Colonic mucosa (tissue), 4 donors: ENCODE results near the gene LRSAM1. TPM values are rescaled to one million over a fixed set of nuclear protein-coding genes. Genes with fewer than 3 reads are reported as not detected.

ENCODE experiments used
- DNase-seq: peaks from one replicate; pipeline ENCODE4 v3.0.0-alpha.2; 2020
- H3K27ac ChIP-seq: fragments of 200-600 bp; one replicate; pipeline ENCODE4 v1.8.0; 2021
- H3K27me3 ChIP-seq: fragments of 200-600 bp; one replicate; pipeline ENCODE4 v1.8.0; 2021
- H3K36me3 ChIP-seq: fragments of 200-600 bp; one replicate; pipeline ENCODE4 v1.8.0; 2021
- H3K4me1 ChIP-seq: fragments of 200-600 bp; one replicate; pipeline ENCODE4 v1.8.0; 2021; ENCODE audit warnings: mild to moderate bottlenecking
- H3K4me3 ChIP-seq: fragments of 200-600 bp; one replicate; pipeline ENCODE4 v1.8.0; 2021
- H3K9ac ChIP-seq, 2 donors: one replicate each; pipeline ENCODE4 v1.7.0; 2013; ENCODE audit warnings: control low read depth in 2 of 2, low read depth in 2 of 2, low read length in 2 of 2
- H3K9me3 ChIP-seq: fragments of 200-600 bp; one replicate; pipeline ENCODE4 v1.8.0; 2021
- intact Hi-C: fragments of 100-400 bp; cut with DNase I; formaldehyde crosslinking; loops from one replicate; pipeline ENCODE4 v1.14.1; 2022
- total RNA-seq, 2 donors: library from RNA; stranded (reverse); fragmentation: NEBNext Ultra II Directional in 1 of 2; extraction: Animal tissue kit (Norgen Biotek cat#: 25700) in 1 of 2; gene quantifications; one replicate each; pipeline ENCODE4 v1.2.1, GENCODE V29; 2021
- TF ChIP-seq, protein P1 (sequence below): fragments of 200-600 bp; IDR thresholded peaks from one replicate; pipeline ENCODE4 v1.8.0; 2022; ENCODE audit warnings: antibody characterized with exemption, mild to moderate bottlenecking
- donor health status: healthy.
- donor health status: DM: no; HTN: no; CAD: no.
- donor health status: DM: no; HTN: no; CAD: no.

LRSAM1 gene
- total RNA-seq, 2 donors from 2014 or later, result 14.7 to 15.6 TPM

GRCh38 chr9:127543221-127543620, 91.9 kb downstream of the LRSAM1 start:
- peaks cover 15% of the 10 kb centered on the region for H3K4me1 ChIP-seq
- H3K27me3 ChIP-seq, result no peaks in the 10 kb centered on the region
- H3K4me3 ChIP-seq, result no peak overlapping the region
- no peak overlapping the region for H3K9ac ChIP-seq
- TF ChIP-seq, protein P1, sequence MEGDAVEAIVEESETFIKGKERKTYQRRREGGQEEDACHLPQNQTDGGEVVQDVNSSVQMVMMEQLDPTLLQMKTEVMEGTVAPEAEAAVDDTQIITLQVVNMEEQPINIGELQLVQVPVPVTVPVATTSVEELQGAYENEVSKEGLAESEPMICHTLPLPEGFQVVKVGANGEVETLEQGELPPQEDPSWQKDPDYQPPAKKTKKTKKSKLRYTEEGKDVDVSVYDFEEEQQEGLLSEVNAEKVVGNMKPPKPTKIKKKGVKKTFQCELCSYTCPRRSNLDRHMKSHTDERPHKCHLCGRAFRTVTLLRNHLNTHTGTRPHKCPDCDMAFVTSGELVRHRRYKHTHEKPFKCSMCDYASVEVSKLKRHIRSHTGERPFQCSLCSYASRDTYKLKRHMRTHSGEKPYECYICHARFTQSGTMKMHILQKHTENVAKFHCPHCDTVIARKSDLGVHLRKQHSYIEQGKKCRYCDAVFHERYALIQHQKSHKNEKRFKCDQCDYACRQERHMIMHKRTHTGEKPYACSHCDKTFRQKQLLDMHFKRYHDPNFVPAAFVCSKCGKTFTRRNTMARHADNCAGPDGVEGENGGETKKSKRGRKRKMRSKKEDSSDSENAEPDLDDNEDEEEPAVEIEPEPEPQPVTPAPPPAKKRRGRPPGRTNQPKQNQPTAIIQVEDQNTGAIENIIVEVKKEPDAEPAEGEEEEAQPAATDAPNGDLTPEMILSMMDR, result no peak
- no peaks in the 10 kb centered on the region for H3K36me3 ChIP-seq
- H3K27ac ChIP-seq, result no peak overlapping the region
- DNase-seq, result no peak
- no peaks in the 10 kb centered on the region for H3K9me3 ChIP-seq
- intact Hi-C loops, result no loop called here

DNA sequence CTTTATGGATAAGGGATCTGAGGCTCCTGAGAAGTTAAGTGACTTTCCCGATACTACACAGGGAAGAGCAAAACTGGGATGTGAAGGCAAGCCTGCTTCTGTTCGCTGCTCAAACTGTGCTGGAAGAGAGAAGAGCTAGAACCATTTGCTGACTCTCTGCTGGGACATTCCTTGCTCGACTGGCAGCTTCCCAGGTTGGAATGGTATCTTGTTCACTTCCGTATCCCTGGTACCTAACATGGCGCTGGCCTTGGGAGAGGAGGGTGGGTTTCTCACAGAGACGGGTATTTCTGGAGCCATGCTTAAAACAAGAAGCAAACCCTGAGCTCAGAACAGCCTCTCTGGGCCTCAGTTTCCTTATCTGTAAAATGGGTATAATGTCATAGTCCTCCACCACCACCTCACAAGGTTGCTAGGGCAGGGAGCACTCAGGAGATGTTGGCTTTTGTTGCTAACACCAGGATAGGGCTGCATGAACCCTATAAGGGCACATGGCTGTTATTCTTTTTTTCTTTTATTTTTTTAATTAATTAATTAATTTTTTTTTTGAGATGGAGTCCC, 92.7 kb downstream of the LRSAM1 start:
- no peak for DNase-seq
- Histone ChIP-seq H3K9me3 (no peaks in the 10 kb centered on the region), H3K36me3 (no peaks in the 10 kb centered on the region), H3K4me1 (peaks cover 16% of the 10 kb centered on the region), H3K9ac (no peak overlapping the region), H3K4me3 (no peak overlapping the region), H3K27me3 (no peaks in the 10 kb centered on the region), H3K27ac (peak overlapping the region; percentile 7)
- intact Hi-C loops, result no loop called here
- TF ChIP-seq, protein P1, result no peak

DNA sequence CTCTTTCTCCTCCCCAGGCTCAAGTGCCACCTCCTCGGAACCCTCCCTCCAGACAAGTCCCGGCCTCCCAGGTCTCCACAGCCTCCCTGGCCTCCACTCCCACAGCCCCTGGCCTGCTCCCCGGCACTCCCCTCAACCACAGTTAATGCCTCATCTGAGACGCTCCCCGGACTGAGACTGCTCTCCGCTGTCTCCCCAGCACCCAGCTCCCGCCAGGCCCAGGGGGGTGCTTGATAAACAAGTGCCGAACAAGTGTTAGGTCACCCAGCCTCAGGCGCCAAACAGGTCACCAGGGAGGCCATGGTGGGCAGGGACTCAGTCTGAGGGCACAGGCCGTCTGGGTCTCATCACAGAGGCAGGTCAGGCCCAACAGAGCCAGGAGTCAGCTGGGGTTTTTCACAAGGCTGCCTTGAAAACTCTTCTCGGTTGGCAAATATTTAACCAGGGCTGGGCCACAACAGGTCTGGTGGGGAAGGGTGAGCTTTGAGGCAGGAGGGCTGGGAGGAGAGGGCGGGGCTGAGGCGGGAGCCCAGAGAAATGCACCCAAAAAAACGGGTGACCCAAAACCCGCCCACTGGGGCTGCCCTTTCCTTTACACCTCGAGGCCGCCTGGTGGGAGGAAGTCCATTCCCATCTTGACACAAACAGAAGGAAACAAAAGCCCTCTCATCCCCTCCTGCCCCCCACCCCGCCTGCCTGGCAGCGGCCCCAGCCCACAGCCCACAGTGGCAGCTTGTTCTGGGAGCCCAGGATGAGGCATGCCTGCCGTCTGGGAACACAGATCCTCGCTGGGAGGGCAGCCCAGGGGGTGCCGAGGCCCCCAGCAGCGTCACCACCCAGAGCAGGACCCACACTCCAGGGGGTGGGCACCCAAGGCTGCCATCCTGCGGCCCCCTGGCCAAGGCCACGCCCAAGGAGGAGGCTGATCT, 94.2 kb downstream of the LRSAM1 start:
- H3K9ac ChIP-seq, result peak overlapping the region; percentile 70 to 73
- H3K36me3 ChIP-seq, result no peaks in the 10 kb centered on the region
- intact Hi-C loops, result no loop called here
- peak; percentile 87 for DNase-seq
- no peak overlapping the region for H3K4me3 ChIP-seq
- H3K27ac ChIP-seq, result peak overlapping the region; percentile 79
- peaks cover 26% of the 10 kb centered on the region for H3K4me1 ChIP-seq
- TF ChIP-seq, protein P1, result no peak
- H3K9me3 ChIP-seq, result no peaks in the 10 kb centered on the region
- no peaks in the 10 kb centered on the region for H3K27me3 ChIP-seq

GRCh38 chr9:127546125-127546832, 95.0 kb downstream of the LRSAM1 start:
- H3K36me3 ChIP-seq, result no peaks in the 10 kb centered on the region
- peak overlapping the region; percentile 17 to 73 for H3K9ac ChIP-seq
- TF ChIP-seq, protein P1, result no peak
- no peaks in the 10 kb centered on the region for H3K9me3 ChIP-seq
- DNase-seq, result no peak
- no peak overlapping the region for H3K4me3 ChIP-seq
- H3K27me3 ChIP-seq, result no peaks in the 10 kb centered on the region
- peaks cover 26% of the 10 kb centered on the region for H3K4me1 ChIP-seq
- intact Hi-C loops, result no loop called here
- peak overlapping the region; percentile 79 for H3K27ac ChIP-seq

DNA sequence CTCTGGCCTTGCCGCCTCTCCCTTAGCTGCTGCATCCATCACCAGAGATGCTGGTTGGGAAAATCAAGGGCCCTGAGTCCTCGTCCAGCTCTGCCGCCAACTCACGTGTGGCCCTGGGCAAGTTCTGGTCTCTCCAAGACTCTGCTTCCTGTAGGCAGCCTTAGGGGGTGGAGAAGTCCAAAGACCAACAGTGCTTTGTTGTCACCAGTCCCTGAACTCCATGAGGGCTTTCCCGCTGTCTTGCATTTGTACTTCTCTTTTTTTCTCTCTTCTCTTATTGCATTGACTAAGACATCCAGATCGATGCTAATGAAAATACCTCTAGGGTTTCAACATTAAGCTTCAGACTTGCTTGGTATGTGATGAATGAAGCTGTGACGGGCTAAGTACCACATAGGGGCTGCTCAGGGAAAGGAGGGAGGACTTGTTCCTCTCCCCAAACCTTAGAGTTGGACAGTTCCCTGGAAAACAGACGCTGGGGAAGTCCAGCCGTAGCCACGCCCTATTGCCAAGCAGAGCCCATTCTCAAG, 97.1 kb downstream of the LRSAM1 start:
- Histone ChIP-seq H3K36me3 (no peaks in the 10 kb centered on the region), H3K9ac (no peak overlapping the region), H3K9me3 (no peaks in the 10 kb centered on the region), H3K27me3 (no peaks in the 10 kb centered on the region), H3K27ac (no peak overlapping the region), H3K4me3 (no peak overlapping the region), H3K4me1 (peaks cover 33% of the 10 kb centered on the region)
- TF ChIP-seq, protein P1, result no peak
- no peak for DNase-seq
- intact Hi-C loops, result no loop called here
